ENCODE measurements around the gene GOLGA6L1.
"Not testable (repeated sequence)": the region's sequence is repeated elsewhere in the genome, so short reads cannot be mapped to it uniquely, and the experiment has no call there.

- not testable (repeated sequence) for TF ChIP-seq CTCF (conservative IDR thresholded peaks at IDR 0.05; ENCODE audit: low read length); EZH2phosphoT487 (IDR thresholded peaks at IDR 0.05; ENCODE audit: borderline replicate concordance)
These were observed at the start of gene GOLGA6L1 for GRCh38 chr15:23136722-23137121.
